IMR-90 (cell line): Measurements from ENCODE around the gene VBP1. TPM values are rescaled to one million over a fixed set of nuclear protein-coding genes. Genes with fewer than 3 reads are reported as not detected.

Experiments
- ATAC-seq: fragments of 200-7000 bp; cut with Tn5 transposase; 2 replicates; pipeline ENCODE4 v1.9.1; 2020; ENCODE audit warnings: low read depth, mild to moderate bottlenecking, moderate library complexity
- BruUV-seq: library from RNA; stranded (reverse); fragments of 400-500 nt; replicated peaks from 2 replicates; lab custom pipeline; 2021; lab: Mats Ljungman, UMichigan
- CTCF ChIA-PET: fragments of 300-600 bp; formaldehyde crosslinking; extraction: SDS; loops from one replicate; lab custom pipeline; 2021; ENCODE audit warnings: antibody characterized with exemption; lab: Yijun Ruan, JAX
- POLR2A ChIA-PET: fragments of 300-600 bp; sonication (Branson Sonifier 250); formaldehyde crosslinking; loops from one replicate; lab custom pipeline; 2022; ENCODE audit warnings: antibody characterized with exemption; ENCODE audit not compliant: unreplicated experiment; lab: Charles Lee
- DNase-seq: peaks from one replicate; pipeline ENCODE4 v3.0.0; 2013
- H2AFZ ChIP-seq: replicated peaks from 2 replicates; pipeline ENCODE3; 2013; ENCODE audit warnings: low read length, mild to moderate bottlenecking; ENCODE audit not compliant: poor library complexity
- H2AK5ac ChIP-seq: 2 replicates; pipeline ENCODE4 v1.6.1; 2013; ENCODE audit warnings: low read depth, low read length, inconsistent platforms
- H2AK9ac ChIP-seq: replicated peaks from 2 replicates; pipeline ENCODE3; 2013; ENCODE audit warnings: mild to moderate bottlenecking, low read depth, low read length, moderate library complexity; ENCODE audit not compliant: poor library complexity
- H2BK120ac ChIP-seq: 2 replicates; pipeline ENCODE4 v1.6.1; 2013; ENCODE audit warnings: low read depth, low read length, inconsistent platforms
- H2BK15ac ChIP-seq: 3 replicates; pipeline ENCODE4 v1.6.1; 2013; ENCODE audit warnings: low read depth, low read length, inconsistent platforms
- H2BK20ac ChIP-seq: 2 replicates; pipeline ENCODE4 v1.6.1; 2013; ENCODE audit warnings: low read depth, mild to moderate bottlenecking, inconsistent platforms, low read length, moderate library complexity
- H2BK5ac ChIP-seq: 2 replicates; pipeline ENCODE4 v1.6.1; 2013; ENCODE audit warnings: mild to moderate bottlenecking, low read depth, low read length, inconsistent platforms; ENCODE audit not compliant: poor library complexity, severe bottlenecking
- H3K14ac ChIP-seq: replicated peaks from 2 replicates; pipeline ENCODE4 v1.6.1; 2013; ENCODE audit warnings: low read depth, low read length, inconsistent platforms
- H3K18ac ChIP-seq: 2 replicates; pipeline ENCODE4 v1.6.1; 2013; ENCODE audit warnings: low read depth, low read length, control low read depth
- H3K23ac ChIP-seq: 2 replicates; pipeline ENCODE4 v1.6.1; 2013; ENCODE audit warnings: low read depth, low read length, inconsistent platforms
- H3K27ac ChIP-seq: 2 replicates; pipeline ENCODE4 v1.5.1; 2013; ENCODE audit warnings: mild to moderate bottlenecking, control low read depth, low read length; ENCODE audit not compliant: insufficient read depth
- H3K27me3 ChIP-seq: 2 replicates; pipeline ENCODE4 v1.6.1; 2013; ENCODE audit warnings: low read length; ENCODE audit not compliant: control insufficient read depth, insufficient read depth
- H3K36me3 ChIP-seq: 2 replicates; pipeline ENCODE4 v1.6.1; 2013; ENCODE audit warnings: low read length, mixed read lengths; ENCODE audit not compliant: control insufficient read depth, insufficient read depth
- H3K4ac ChIP-seq: 2 replicates; pipeline ENCODE4 v1.6.1; 2013; ENCODE audit warnings: low read depth, low read length, inconsistent platforms
- H3K4me1 ChIP-seq: 2 replicates; pipeline ENCODE4 v1.6.1; 2013; ENCODE audit warnings: low read length, mixed read lengths; ENCODE audit not compliant: control insufficient read depth, insufficient read depth
- H3K4me2 ChIP-seq: 2 replicates; pipeline ENCODE4 v1.6.1; 2013; ENCODE audit warnings: low read depth, mild to moderate bottlenecking, control low read depth, low read length, moderate library complexity
- H3K4me3 ChIP-seq: 2 replicates; pipeline ENCODE4 v1.5.1; 2013; ENCODE audit warnings: low read depth, mild to moderate bottlenecking, control low read depth, low read length, moderate library complexity; ENCODE audit not compliant: insufficient read depth
- H3K56ac ChIP-seq: 2 replicates; pipeline ENCODE4 v1.6.1; 2013; ENCODE audit warnings: low read length, inconsistent platforms; ENCODE audit not compliant: insufficient read depth; ENCODE audit errors: extremely low read depth
- H3K79me1 ChIP-seq, 2 experiments: 2 replicates each; pipeline ENCODE4 v1.6.1; 2013; ENCODE audit warnings: low read length in 2 of 2, inconsistent platforms in 1 of 2, low read depth in 1 of 2
- H3K9ac ChIP-seq: 2 replicates; pipeline ENCODE4 v1.6.1; 2013; ENCODE audit warnings: low read depth, low read length, control low read depth
- H3K9me1 ChIP-seq: 2 replicates; pipeline ENCODE4 v1.6.1; 2013; ENCODE audit warnings: low read length, inconsistent platforms; ENCODE audit not compliant: insufficient read depth
- H3K9me3 ChIP-seq: 2 replicates; pipeline ENCODE4 v1.6.1; 2013; ENCODE audit warnings: low read length; ENCODE audit not compliant: control insufficient read depth, insufficient read depth
- H4K20me1 ChIP-seq: 2 replicates; pipeline ENCODE4 v1.6.1; 2013; ENCODE audit warnings: low read length, inconsistent platforms; ENCODE audit not compliant: insufficient read depth
- H4K5ac ChIP-seq: 2 replicates; pipeline ENCODE4 v1.6.1; 2013; ENCODE audit warnings: mild to moderate bottlenecking, low read depth, low read length, control low read depth
- H4K8ac ChIP-seq, 2 experiments: 2 replicates each; pipeline ENCODE4 v1.6.1; 2013; ENCODE audit warnings: low read depth in 2 of 2, low read length in 2 of 2, control low read depth in 1 of 2, inconsistent platforms in 1 of 2
- H4K91ac ChIP-seq: 2 replicates; pipeline ENCODE4 v1.6.1; 2013; ENCODE audit warnings: low read depth, low read length, inconsistent platforms; ENCODE audit not compliant: insufficient read depth
- BHLHE40 ChIP-seq: fragments of 150-350 bp; IDR thresholded peaks from 2 replicates; pipeline ENCODE4 v1.6.1; 2016; ENCODE audit warnings: mild to moderate bottlenecking, low read depth, low read length
- CHD1 ChIP-seq: IDR thresholded peaks from 2 replicates; pipeline ENCODE4 v1.6.1; 2012; ENCODE audit warnings: low read depth, low read length, improper control_type of control experiment
- CTCF ChIP-seq: conservative IDR thresholded peaks from 2 replicates; pipeline ENCODE4 v1.5.1; 2012; ENCODE audit warnings: mild to moderate bottlenecking, low read depth, low read length, improper control_type of control experiment
- ELK1 ChIP-seq: fragments of 150-350 bp; IDR thresholded peaks from 2 replicates; pipeline ENCODE4 v1.6.1; 2016; ENCODE audit warnings: low read depth, mild to moderate bottlenecking, low read length, moderate library complexity, borderline replicate concordance
- FOS ChIP-seq: fragments of 150-350 bp; IDR thresholded peaks from 2 replicates; pipeline ENCODE4 v1.6.1; 2016; ENCODE audit warnings: low read depth, low read length
- MAFK ChIP-seq: IDR thresholded peaks from 2 replicates; pipeline ENCODE4 v1.6.1; 2012; ENCODE audit warnings: low read depth, low read length, improper control_type of control experiment
- MAZ ChIP-seq: IDR thresholded peaks from 2 replicates; pipeline ENCODE4 v1.6.1; 2012; ENCODE audit warnings: low read depth, mild to moderate bottlenecking, low read length, improper control_type of control experiment, moderate library complexity, borderline replicate concordance
- MXI1 ChIP-seq: IDR thresholded peaks from 2 replicates; pipeline ENCODE4 v1.6.1; 2012; ENCODE audit warnings: low read depth, mild to moderate bottlenecking, low read length, moderate library complexity, borderline replicate concordance
- NFE2L2 ChIP-seq: fragments of 150-350 bp; IDR thresholded peaks from 2 replicates; pipeline ENCODE4 v1.6.1; 2016; ENCODE audit warnings: low read depth, mild to moderate bottlenecking, low read length
- POLR2A ChIP-seq: IDR thresholded peaks from 2 replicates; pipeline ENCODE4 v1.6.1; 2012; ENCODE audit warnings: mild to moderate bottlenecking, low read depth, low read length
- RAD21 ChIP-seq: IDR thresholded peaks from 2 replicates; pipeline ENCODE4 v1.6.1; 2012; ENCODE audit warnings: low read length, improper control_type of control experiment
- RCOR1 ChIP-seq: IDR thresholded peaks from 2 replicates; pipeline ENCODE4 v1.6.1; 2012; ENCODE audit warnings: mild to moderate bottlenecking, low read length, improper control_type of control experiment; ENCODE audit not compliant: insufficient replicate concordance
- RFX5 ChIP-seq: IDR thresholded peaks from 2 replicates; pipeline ENCODE4 v1.8.0; 2012; ENCODE audit warnings: low read depth, mild to moderate bottlenecking, low read length, moderate library complexity
- SMC3 ChIP-seq: fragments of 150-350 bp; IDR thresholded peaks from 2 replicates; pipeline ENCODE4 v1.6.1; 2016; ENCODE audit warnings: low read depth, mild to moderate bottlenecking, antibody characterized with exemption, low read length, moderate library complexity
- USF2 ChIP-seq: fragments of 150-350 bp; IDR thresholded peaks from 2 replicates; pipeline ENCODE4 v1.6.1; 2017; ENCODE audit warnings: mild to moderate bottlenecking, antibody characterized with exemption, low read length, low read depth
- WGBS, 2 experiments: methylation state at CpG; one replicate each; pipeline versions ENCODE4 v1.1.5 to v1.1.7; 2013; ENCODE audit warnings: missing lambda C conversion rate in 2 of 2; ENCODE audit not compliant: insufficient read length in 1 of 2; ENCODE audit errors: extremely low coverage in 2 of 2; 5-methylcytosine and 5-hydroxymethylcytosine counted together
- dilution Hi-C: fragments of 300-500 bp; cut with HindIII; formaldehyde crosslinking; loops from one replicate; pipeline ENCODE4 v1.14.3; 2018; ENCODE audit warnings: low sequenced_read_pairs; ENCODE audit not compliant: unreplicated experiment
- in situ Hi-C: fragments of 300-500 bp; cut with MboI; formaldehyde crosslinking; loops from 3 replicates; pipeline ENCODE4 v1.14.3; 2019; ENCODE audit warnings: low sequenced_read_pairs, inconsistent platforms, mixed read lengths
- intact Hi-C: fragments of 100-400 bp; cut with micrococcal nuclease; formaldehyde crosslinking; loops from 2 replicates; pipeline ENCODE4 v1.10.0; 2022
- polyA plus RNA-seq, 3 experiments: library from polyadenylated mRNA; depleted of rRNA; stranded (reverse); fragments of >200 nt; gene quantifications; 2 replicates each; pipeline ENCODE4 v1.2.3, GENCODE V29; 2012; ENCODE audit warnings: low replicate concordance in 1 of 3
- total RNA-seq: library from RNA; depleted of rRNA; stranded (reverse); fragments of >200 nt; gene quantifications from 2 replicates; pipeline ENCODE4 v1.2.3, GENCODE V29; 2012

Gene VBP1
- total and polyA plus RNA-seq, 2 of the 4 experiments (the other 2 are of a cell fraction) = 30.8 to 42.3 TPM

- Histone ChIP-seq H3K36me3 (no peaks in the 10 kb centered on the region), H2BK5ac (no peak overlapping the region), H3K27ac (no peak overlapping the region), H3K23ac (no peak overlapping the region), H3K9me1 (no peaks in the 10 kb centered on the region), H3K4me1 (no peaks in the 10 kb centered on the region), H3K79me1 (no peaks in the 10 kb centered on the region), H3K14ac (no peak overlapping the region), H3K27me3 (no peaks in the 10 kb centered on the region), H3K9ac (no peak overlapping the region), H2AK9ac (no peak overlapping the region), H3K56ac (no peak overlapping the region), H4K91ac (no peak overlapping the region), H4K5ac (no peak overlapping the region), H3K9me3 (no peaks in the 10 kb centered on the region), H3K4me3 (no peak overlapping the region), H3K18ac (no peak overlapping the region), H2AK5ac (no peak overlapping the region), H2BK120ac (no peak overlapping the region), H3K4me2 (no peak overlapping the region), H2BK15ac (no peak overlapping the region), H3K4ac (no peak overlapping the region), H4K8ac (no peak overlapping the region), H4K20me1 (no peaks in the 10 kb centered on the region), H2AFZ (no peak overlapping the region), H2BK20ac (no peak overlapping the region)
- no peak for ATAC-seq
- TF ChIP-seq MAZ (no peak), SMC3 (no peak), CTCF (no peak), RFX5 (no peak), MXI1 (no peak), USF2 (no peak), BHLHE40 (no peak), NFE2L2 (no peak), ELK1 (no peak), RCOR1 (no peak), CHD1 (no peak), RAD21 (no peak), MAFK (no peak), POLR2A (no peak), FOS (no peak)
- in situ Hi-C loops (no loop called here), dilution Hi-C loops (no loop called here), intact Hi-C loops (no loop called here)
- BruUV-seq = no TSS peak
- WGBS, 2 experiments = no CpG with 5 or more reads among the region's 1 CpG
- ChIA-PET POLR2A (no interaction called here), CTCF (no interaction called here)
- no peak for DNase-seq
Measured at GRCh38 chrX:155279873-155280272, 63.6 kb downstream of the VBP1 start.
